Peyer's patch (tissue), 4 donors: ENCODE results near the gene UBE2L6.

Source experiments
- POLR2A ChIP-seq, 2 donors: fragments of 450-650 bp; IDR thresholded peaks; one replicate each; pipeline ENCODE4 v1.5.1; 2017; ENCODE audit warnings: antibody characterized with exemption in 2 of 2, mild to moderate bottlenecking in 2 of 2, moderate library complexity in 2 of 2
- TF ChIP-seq, protein P1 (sequence below), 6 experiments: fragments of 450-650 bp in 4 of 6; fragments of 200-600 bp in 2 of 6; sonication (generic) in 1 of 6; IDR thresholded peaks; one replicate each; pipeline ENCODE4 v1.5.1; 2017 to 2019; ENCODE audit warnings: antibody characterized with exemption in 6 of 6, mild to moderate bottlenecking in 3 of 6, moderate library complexity in 1 of 6

DNA sequence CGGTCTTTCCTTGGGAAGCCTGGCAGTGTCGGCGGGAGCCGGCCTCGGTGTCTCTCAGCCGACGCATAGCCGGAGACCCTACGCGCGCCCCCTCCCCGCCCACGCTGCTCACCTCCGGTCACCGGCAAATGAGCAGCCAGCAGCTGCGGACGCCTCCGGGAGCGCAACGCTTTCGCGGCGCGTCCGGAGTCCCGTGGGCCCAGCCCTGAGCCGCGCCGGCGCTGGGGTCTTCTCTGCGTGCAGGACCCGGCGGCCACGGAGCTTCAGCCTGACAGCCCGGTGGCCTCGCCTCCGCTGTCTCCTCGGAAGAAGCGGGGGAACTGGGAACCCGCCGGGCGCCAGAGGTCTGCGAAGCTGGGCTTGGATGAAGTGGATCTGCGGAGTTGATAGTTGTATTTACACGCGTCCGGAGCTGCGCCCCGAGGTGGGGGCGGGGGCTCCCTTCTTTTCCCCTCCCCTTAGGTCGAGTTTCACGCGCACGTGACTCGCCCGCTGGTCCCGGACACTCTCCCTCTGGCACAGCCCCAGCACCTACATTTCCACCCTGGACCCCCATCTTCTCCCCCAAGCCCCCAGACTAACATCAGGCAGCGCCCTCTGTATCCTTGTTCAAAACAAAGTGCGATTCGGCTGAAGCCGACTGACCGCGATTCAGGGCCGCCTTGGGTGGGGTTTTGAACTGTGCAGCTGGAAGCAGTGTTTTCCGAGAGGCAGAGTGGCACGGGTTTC lies 52.0 kb downstream of the UBE2L6 start, which contains the start of gene SLC43A1:
- TF ChIP-seq, protein P1, sequence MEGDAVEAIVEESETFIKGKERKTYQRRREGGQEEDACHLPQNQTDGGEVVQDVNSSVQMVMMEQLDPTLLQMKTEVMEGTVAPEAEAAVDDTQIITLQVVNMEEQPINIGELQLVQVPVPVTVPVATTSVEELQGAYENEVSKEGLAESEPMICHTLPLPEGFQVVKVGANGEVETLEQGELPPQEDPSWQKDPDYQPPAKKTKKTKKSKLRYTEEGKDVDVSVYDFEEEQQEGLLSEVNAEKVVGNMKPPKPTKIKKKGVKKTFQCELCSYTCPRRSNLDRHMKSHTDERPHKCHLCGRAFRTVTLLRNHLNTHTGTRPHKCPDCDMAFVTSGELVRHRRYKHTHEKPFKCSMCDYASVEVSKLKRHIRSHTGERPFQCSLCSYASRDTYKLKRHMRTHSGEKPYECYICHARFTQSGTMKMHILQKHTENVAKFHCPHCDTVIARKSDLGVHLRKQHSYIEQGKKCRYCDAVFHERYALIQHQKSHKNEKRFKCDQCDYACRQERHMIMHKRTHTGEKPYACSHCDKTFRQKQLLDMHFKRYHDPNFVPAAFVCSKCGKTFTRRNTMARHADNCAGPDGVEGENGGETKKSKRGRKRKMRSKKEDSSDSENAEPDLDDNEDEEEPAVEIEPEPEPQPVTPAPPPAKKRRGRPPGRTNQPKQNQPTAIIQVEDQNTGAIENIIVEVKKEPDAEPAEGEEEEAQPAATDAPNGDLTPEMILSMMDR (IDR thresholded peaks at IDR 0.05) = no peak
- no peak for TF ChIP-seq POLR2A (IDR thresholded peaks at IDR 0.05)
